ENCODE measurements around the gene SLC51B. TPM values are rescaled to one million over a fixed set of nuclear protein-coding genes. Genes with fewer than 3 reads are reported as not detected.

Gene SLC51B
- total and polyA plus RNA-seq, 9 of the 15 experiments (the other 6 are each of a cell fraction or from before 2014, with no cell fraction given) = not detected

GRCh38 chr15:65040461-65040860 lies 4.7 kb upstream of the SLC51B start:
- no peaks in the 10 kb centered on the region; a peak in 1 of 5 replicates for H3K4me1 ChIP-seq (replicated peaks in 1 of 2; ENCODE audit: control insufficient read depth in 2 of 2, insufficient read depth in 2 of 2, low read length in 2 of 2)
- FAIRE-seq (no peak), DNase-seq (ENCODE audit: extremely low read depth in 1 of 4, low spot score in 3 of 4) (no peak), ATAC-seq (no peak)
- ChIA-PET POLR2A (no interaction called here), CTCF (ENCODE audit: low intra/inter-chr PET ratio) (no interaction called here)
- H3K4me3 ChIP-seq = no peak overlapping the region
- no peak overlapping the region for H3K4me2 ChIP-seq (ENCODE audit: insufficient read depth, low read length)
- TF ChIP-seq, protein P1, sequence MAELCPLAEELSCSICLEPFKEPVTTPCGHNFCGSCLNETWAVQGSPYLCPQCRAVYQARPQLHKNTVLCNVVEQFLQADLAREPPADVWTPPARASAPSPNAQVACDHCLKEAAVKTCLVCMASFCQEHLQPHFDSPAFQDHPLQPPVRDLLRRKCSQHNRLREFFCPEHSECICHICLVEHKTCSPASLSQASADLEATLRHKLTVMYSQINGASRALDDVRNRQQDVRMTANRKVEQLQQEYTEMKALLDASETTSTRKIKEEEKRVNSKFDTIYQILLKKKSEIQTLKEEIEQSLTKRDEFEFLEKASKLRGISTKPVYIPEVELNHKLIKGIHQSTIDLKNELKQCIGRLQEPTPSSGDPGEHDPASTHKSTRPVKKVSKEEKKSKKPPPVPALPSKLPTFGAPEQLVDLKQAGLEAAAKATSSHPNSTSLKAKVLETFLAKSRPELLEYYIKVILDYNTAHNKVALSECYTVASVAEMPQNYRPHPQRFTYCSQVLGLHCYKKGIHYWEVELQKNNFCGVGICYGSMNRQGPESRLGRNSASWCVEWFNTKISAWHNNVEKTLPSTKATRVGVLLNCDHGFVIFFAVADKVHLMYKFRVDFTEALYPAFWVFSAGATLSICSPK (IDR thresholded peaks at IDR 0.05; ENCODE audit: borderline replicate concordance) = no peak
- TF ChIP-seq BRF1 (IDR thresholded peaks at IDR 0.05; ENCODE audit: borderline replicate concordance, extremely low read depth, insufficient read length) (no peak), PHF20 (IDR thresholded peaks at IDR 0.05; ENCODE audit: partially characterized antibody) (no peak), SPI1 (IDR thresholded peaks at IDR 0.05; ENCODE audit: borderline replicate concordance, low read depth, low read length) (peak; percentile 68), MEF2A (IDR thresholded peaks at IDR 0.05; ENCODE audit: control insufficient read depth, low read depth, low read length) (no peak), ZNF407 (IDR thresholded peaks at IDR 0.05; ENCODE audit: low read depth) (no peak)
- no peaks in the 10 kb centered on the region for H3K79me2 ChIP-seq (ENCODE audit: control insufficient read depth, insufficient read depth, low read length)
- no TSS peak for BruUV-seq (replicated peaks)
- no peaks in the 10 kb centered on the region for H3K36me3 ChIP-seq (ENCODE audit: control insufficient read depth, insufficient read depth, low read length)
- H3K9me1 ChIP-seq (ENCODE audit: control insufficient read depth, insufficient read depth, low read length) = no peaks in the 10 kb centered on the region
- H4K20me1 ChIP-seq (replicated peaks; ENCODE audit: control insufficient read depth, insufficient read depth, low read length) = no peaks in the 10 kb centered on the region
- intact Hi-C loops (cut with micrococcal nuclease) = no loop called here
- in situ Hi-C loops (cut with MboI) = no loop called here
- peaks cover 0 to 16% of the 10 kb centered on the region in 2 experiments; a peak in 2 of 5 replicates for H3K27me3 ChIP-seq (ENCODE audit: control insufficient read depth in 2 of 2, insufficient read depth in 2 of 2, low read length in 2 of 2)
- no peaks in the 10 kb centered on the region; the same call in 1 of the 2 replicates for H3K9me3 ChIP-seq (replicated peaks; ENCODE audit: control insufficient read depth, insufficient read depth, low read depth, low read length)
- no peak overlapping the region for H3K27ac ChIP-seq (ENCODE audit: extremely low read depth, low read depth, low read length)
- 19% methylated on average over 6 of the region's 6 CpGs for whole genome bisulfite sequencing (ENCODE audit: insufficient coverage, low coverage, missing lambda C conversion rate)
- no peak overlapping the region for H3K9ac ChIP-seq (ENCODE audit: insufficient read depth in 1 of 2, low read depth in 2 of 2, low read length in 2 of 2)
- H2AFZ ChIP-seq (ENCODE audit: low read depth, low read length) = no peak overlapping the region
